NCI-H1105 (cell line): ENCODE results near the gene TRIM66.

Experiments
- DNase-seq: peaks from one replicate; lab custom pipeline; 2025; lab: John Stamatoyannopoulos, UW

The TRIM66 gene

GRCh38 chr11:8713760-8714454 lies 31.4 kb upstream of the TRIM66 start:
- DNase-seq, result no peak

- no peak for DNase-seq
These were observed 30.0 kb upstream of the TRIM66 start for GRCh38 chr11:8712506-8712905.

DNA sequence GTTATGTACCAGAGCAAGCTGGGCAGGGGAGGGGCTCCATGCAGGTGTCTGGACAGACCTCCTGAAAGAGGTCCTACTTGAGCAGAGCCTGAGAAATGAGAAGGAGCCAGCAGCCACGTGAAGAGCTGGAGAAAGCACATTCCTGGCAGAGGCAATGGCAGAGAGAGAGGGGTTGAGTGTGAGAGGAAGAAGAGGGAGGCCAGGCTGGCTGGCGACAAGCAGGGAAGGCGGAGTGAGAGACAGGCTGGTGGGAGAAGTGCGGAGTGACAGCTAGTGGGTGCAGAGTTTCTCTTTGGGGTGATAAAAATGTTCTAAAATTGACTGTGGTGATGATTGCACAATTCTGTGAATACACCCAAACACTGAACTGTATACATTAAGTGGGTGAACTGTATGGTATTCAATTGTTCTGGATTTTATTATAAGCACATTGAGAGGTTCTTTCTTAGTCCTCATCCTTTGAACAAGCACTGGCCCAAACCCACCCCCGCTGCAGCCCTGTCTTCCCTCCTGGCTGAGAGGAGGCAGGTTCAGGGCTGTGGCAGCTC lies 29.5 kb upstream of the TRIM66 start:
- DNase-seq, result no peak

- no peak for DNase-seq
These were observed 27.3 kb upstream of the TRIM66 start for GRCh38 chr11:8709777-8710176.

GRCh38 chr11:8709002-8709672 lies 26.7 kb upstream of the TRIM66 start:
- DNase-seq, result no peak

DNA sequence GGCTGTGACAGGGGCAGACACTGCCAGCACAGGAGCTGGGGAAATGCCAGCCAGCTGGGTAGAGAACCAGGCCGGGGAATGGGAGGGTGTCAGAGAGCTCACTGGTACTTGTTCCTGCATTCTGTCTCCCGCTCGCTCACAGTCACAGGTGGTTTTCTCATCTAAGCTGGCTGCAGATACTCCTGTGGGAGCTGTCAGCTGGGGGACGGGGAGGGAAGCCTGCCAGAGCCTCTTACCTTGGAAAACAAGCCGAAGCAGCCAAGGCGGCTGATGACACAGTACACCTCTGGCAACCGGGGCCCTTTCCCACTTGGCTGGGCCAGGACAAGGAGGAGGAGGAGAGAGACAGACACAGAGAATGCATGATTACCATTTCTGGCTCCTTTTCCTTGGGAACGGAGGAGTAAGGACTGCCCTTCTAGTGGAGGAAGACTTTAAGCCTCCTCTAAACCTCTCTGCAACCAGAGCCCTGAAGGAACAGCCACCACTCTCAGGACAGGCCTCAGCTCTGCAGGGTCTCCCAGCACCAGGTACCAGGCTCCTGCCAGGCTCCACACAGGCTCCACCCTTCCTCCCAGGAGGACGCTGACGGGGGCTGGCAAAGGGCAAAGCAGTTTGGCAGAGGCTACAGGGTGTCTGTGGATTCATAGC lies 25.2 kb upstream of the TRIM66 start:
- no peak for DNase-seq

DNA sequence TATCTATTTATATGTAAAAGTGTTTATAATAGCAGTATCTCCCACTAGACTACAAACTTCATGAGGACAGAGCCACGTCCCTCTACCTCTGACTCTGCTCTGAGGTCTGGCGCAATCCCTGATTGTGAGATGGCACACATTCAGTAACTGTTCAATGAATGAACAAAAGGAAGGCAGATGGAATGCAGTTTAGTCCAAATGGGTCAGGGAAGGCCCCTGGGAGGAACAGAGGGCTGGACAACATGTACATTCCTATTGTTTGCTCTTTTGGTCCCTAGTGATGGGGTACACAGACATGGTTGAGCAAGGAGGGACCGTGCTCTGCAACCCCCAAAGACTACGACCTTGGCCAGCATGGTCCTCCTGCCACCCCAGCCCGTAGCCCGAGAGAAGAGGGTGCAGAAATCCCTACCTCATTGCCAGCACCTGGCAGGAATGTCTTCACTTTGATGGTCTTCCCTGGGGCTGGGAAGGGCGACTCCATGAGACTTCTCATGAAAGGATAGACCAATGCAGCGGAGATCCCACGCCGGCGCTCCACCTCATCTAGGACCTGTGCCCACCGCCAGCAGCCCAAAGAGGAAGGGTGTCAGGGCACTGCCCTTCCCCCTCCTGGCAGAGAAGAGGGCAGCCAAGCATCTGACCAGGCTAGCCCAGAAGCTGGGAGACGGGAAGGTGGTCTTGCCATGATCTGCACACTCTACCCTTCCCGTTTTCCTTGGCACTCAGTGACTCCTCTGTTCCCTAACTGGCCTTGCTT lies 24.4 kb upstream of the TRIM66 start:
- no peak for DNase-seq

GRCh38 chr11:8705146-8705545 lies 22.7 kb upstream of the TRIM66 start:
- no peak for DNase-seq

DNA sequence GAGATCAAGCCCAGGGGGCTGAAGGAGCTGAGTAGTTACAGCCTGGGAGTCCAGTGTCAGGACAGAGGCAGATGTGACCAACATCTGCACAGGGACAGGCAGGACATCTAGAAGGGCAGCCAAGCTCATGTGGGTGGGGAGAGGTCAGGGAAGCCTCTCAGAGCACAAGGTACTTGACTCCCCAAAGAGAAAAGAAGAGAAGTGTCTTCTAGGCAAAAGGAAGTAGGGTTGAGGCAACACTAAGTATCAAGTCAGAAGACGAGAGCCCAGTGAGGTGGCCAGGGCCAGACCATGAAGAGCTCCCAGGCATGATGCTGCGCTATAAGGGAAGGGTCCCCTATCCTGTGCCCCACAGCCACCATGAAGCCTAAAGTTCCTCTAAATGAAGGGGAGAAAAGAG lies 21.7 kb upstream of the TRIM66 start:
- no peak for DNase-seq

DNA sequence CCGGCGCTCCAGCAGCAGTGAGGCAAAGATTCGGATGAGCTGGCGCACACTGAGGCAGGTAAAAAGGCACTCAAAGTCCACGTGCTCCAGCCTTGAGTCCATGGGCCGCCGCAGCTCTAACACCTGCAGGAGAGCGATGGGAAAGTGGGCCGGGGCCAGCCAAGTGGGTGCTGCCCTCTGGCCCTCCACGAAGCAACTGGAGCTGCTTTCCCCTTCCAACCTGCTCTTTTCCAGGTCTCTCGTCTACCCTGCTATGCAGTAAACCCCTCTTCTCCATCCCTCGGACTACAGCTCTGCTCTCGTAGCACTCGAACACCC lies 20.1 kb upstream of the TRIM66 start:
- no peak for DNase-seq

DNA sequence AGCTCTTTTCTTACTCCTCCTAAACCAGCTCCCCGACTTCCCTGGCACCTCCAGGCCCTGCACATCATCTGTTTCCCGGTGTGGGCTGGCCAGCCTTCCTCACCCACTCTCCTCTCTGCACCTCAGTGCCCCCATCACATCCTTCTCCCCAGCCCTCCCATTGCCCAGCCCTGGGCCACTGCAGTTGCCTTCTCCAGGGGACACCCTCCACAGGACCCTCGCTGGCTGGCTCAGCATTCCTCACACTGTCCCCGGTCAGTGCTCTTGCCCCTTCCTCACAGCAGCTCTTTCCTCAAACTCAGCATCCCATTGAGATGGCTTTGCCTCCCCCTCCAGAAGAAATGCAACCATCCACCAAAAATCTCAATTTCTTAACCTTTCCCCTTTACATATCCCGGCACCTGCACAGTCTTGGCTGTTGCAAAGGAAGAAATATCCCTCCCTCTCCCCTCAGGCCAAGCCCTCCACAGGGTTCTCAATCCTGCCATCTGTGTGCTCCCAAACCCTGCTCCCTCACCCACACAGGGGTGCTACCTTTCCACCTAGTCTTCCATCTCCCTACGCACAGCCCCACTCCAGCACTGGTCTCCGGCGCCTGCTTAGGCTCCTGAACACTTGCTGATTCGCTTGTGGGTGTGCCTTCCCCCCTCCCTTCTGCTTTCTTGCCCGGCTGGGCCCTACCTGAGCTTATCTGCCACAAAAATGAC lies 19.6 kb upstream of the TRIM66 start:
- no peak for DNase-seq

GRCh38 chr11:8699903-8700302 lies 17.4 kb upstream of the TRIM66 start:
- DNase-seq, result no peak

DNA sequence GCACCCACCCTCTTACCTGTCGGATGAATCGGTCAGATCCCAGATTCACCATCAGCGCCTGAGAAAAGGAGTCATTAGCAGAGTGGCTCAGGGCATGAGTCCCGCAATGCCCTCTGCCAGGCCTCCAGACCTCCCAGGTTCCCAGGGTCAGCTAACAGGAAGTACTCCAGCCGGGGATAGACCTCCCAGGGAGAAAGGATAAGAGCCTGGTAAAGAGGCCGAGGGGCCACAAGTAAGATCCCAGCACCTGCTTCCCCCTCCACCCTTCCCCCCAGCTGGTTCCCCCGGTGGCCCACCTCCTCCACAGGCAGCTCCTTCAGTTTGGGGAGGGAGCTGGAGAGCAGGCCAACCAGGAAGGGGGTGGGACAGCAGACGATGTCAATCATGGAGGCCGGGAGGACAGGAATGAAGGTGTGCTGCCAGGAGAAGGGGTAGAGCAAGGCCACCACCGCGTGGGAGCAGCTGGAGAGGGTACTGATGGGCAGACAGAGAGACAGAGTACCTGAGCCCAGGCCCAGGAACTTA lies 16.5 kb upstream of the TRIM66 start:
- DNase-seq, result no peak

DNA sequence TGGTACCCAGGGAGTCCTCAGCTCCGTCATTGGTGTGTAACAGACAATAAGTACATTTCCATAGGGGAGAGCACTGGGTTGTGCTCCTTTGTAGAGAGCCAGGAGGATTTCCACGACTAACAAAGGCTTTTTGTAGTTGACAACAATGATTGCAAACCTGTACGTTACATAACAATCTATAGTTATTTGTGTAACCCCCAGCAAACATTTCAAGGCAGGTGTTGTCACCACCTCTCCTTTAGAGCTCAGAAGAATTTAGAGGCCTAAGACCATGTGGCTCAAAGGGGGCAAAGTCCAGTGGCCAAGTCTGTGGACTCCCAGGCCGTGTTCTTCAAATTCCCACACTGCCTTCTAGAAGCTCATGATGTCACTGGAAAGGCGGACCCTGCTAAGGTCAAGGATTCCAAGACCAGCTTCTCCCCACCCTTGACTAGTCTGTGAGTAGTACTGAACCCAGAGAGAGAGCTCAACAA lies 15.9 kb upstream of the TRIM66 start:
- DNase-seq, result no peak

DNA sequence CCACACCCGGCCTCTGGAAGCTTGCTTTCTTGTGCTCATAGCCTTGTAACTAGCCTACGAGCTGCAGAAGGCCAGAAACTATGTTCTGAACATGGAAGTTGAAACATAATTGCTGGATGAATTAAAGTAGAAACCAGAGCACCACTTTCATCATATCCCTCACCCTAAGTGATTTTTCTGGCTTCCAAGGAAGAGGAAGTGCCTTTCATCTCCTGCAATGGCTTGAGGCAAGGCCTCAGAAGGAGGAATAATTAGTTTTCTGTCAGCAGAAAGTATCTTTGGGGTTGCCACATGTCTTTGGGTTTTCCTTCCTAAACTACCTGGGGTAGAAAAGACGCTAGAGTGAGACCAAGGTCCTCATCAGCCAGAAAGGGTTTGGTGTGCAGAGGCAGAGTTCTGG lies 14.6 kb upstream of the TRIM66 start:
- DNase-seq, result no peak

GRCh38 chr11:8694137-8694536 lies 11.7 kb upstream of the TRIM66 start:
- no peak for DNase-seq

DNA sequence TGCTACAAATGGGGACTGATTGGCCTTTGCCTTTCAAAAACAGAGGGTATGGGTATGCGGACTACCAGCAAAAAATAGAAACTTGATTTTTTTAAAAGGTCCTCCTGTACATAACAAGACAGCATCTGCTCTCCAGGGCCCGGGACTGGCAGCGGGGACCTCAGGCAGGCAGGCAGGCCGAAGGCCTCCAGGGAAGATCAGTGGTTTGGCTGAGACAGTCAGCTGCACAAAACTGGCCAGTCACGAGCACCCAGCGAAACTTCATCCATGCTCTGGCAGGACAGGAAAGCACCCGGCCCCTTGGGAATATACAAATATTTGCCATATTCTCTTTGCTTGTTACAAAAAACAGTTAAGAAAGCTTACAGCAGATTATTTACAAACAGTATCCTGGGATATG lies 11.1 kb upstream of the TRIM66 start:
- DNase-seq, result no peak

- no peak for DNase-seq
These were observed 10.6 kb upstream of the TRIM66 start for GRCh38 chr11:8693010-8693551.

GRCh38 chr11:8692417-8692816 lies 10.0 kb upstream of the TRIM66 start:
- no peak for DNase-seq

DNA sequence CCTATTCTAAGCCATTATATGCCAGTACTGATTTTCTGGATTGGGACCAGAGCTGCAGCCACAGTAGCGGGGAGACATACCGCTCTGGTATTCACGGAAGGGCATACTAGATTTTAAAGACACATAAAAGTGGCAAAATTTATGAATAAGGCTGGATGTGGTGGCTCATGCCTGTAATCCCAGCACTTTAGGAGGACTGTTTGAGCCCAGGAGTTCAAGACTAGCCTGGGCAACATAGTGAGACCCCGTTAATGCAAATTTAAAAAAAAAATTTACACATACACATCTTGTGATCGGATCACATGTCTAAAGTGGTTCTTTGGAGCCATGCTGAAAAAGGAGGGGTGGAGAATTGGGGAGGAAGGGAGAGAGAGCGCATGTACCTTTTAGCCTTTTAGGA lies 9.1 kb upstream of the TRIM66 start:
- no peak for DNase-seq
